HL-60 (cell line): ENCODE data around the gene COL5A3.

Source experiments
- CTCF ChIP-seq: IDR thresholded peaks from one replicate; pipeline ENCODE4 v1.5.1; 2011; ENCODE audit warnings: low read length, control low read depth, inconsistent platforms; ENCODE audit not compliant: insufficient read depth
- POLR2AphosphoS5 ChIP-seq: IDR thresholded peaks from 2 replicates; pipeline ENCODE4 v1.6.1; 2012; ENCODE audit warnings: low read depth
- REST ChIP-seq: IDR thresholded peaks from 2 replicates; pipeline ENCODE4 v1.6.1; 2012; ENCODE audit warnings: low read depth; ENCODE audit not compliant: insufficient replicate concordance
- SPI1 ChIP-seq: IDR thresholded peaks from 2 replicates; pipeline ENCODE4 v1.6.1; 2012; ENCODE audit warnings: low read depth, mild to moderate bottlenecking, borderline replicate concordance

- TF ChIP-seq CTCF (no peak), POLR2AphosphoS5 (no peak), SPI1 (no peak), REST (no peak)
Observed at GRCh38 chr19:10007371-10008183, 2.7 kb downstream of the COL5A3 start.
